Islet precursor cell (in vitro differentiated cells): ENCODE data around the gene SPATS2L.

ENCODE experiments used
- DNase-seq: peaks from one replicate; pipeline ENCODE4 v3.0.0-alpha.2; 2018

The SPATS2L gene

GRCh38 chr2:200525882-200526651 lies 219.6 kb downstream of the SPATS2L start, which contains the start of gene SGO2:
Gene SGO2, plus strand, starts transcription at chr2:200526207. Its CDS starts 6,769 bp downstream, at chr2:200532976.
- peak; percentile 98 for DNase-seq

GRCh38 chr2:200528228-200528627 lies 221.7 kb downstream of the SPATS2L start:
- no peak for DNase-seq
